Activated CD8-positive, alpha-beta memory T cell treated with anti-CD3 and anti-CD28 coated beads, Interleukin-2, amount 50 U/mL, for 4 hours (primary cell): ENCODE data around the gene SBK1.
"Not testable (repeated sequence)": the region's sequence is repeated elsewhere in the genome, so short reads cannot be mapped to it uniquely, and the experiment has no call there.

Experiments used
- DNase-seq: peaks from one replicate; pipeline ENCODE4 v3.0.0-alpha.2; 2020

SBK1 gene

DNA sequence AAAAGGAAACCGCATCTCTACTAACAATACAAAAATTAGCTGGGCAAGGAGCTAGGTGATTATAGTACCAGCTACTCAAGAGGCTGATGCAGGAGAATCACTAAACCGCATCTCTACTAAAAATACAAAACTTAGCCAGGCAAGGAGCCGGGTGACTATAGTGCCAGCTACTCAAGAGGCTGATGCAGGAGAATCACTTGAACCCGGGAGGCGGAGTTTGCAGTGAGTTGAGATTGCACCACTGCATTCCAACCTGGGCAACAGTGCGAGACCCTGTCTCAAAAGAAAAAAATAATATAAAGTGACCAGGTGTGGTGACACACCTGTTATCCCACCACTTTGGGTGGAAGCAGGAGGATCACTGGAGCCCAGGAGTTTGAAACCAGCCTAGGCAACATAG is 45.9 kb downstream of the SBK1 start:
- DNase-seq = not testable (repeated sequence)

DNA sequence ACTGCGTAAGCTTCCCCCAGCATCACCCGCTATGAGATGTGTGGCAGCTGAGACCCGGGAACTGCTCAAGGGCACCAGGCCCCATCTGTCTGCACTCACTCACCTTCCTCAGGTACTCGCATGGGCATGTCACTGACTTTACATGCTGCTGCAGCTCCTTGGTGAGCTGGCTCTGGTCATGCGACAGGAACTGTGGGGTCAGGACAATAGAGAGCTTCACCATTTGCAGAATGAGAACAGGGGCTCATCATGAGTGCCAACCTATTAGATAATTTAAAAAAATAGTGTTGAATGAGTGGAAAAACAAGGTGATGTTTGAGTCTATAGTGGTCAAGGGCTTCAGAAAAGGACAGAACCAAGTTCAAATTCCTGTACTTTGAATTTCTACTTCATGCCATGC is 70.3 kb downstream of the SBK1 start:
- DNase-seq = not testable (repeated sequence)

DNA sequence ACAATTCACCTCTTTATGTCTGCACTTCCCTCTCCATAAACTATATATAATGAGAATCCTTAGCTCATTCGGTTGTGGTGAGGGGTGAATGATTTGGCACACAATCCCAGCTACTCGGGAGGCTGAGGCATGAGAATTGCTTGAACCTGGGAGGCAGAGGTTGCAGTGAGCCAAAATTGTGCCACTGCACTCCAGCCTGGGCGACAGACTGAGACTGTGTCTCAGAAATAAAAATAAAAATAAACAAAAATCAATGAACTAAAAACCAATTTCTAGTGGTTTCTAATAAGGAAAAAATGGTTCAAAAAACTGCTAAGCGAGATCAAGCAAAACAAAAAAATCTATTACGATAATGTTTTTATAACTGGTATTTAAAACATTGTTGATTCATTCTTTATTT is 71.1 kb downstream of the SBK1 start, which contains the start of gene NPIPB6:
Gene NPIPB6, minus strand, starts transcription at position 101 of the 400 bp plus-strand sequence. CDS start 686 bp downstream, outside the sequence.
- not testable (repeated sequence) for DNase-seq

DNA sequence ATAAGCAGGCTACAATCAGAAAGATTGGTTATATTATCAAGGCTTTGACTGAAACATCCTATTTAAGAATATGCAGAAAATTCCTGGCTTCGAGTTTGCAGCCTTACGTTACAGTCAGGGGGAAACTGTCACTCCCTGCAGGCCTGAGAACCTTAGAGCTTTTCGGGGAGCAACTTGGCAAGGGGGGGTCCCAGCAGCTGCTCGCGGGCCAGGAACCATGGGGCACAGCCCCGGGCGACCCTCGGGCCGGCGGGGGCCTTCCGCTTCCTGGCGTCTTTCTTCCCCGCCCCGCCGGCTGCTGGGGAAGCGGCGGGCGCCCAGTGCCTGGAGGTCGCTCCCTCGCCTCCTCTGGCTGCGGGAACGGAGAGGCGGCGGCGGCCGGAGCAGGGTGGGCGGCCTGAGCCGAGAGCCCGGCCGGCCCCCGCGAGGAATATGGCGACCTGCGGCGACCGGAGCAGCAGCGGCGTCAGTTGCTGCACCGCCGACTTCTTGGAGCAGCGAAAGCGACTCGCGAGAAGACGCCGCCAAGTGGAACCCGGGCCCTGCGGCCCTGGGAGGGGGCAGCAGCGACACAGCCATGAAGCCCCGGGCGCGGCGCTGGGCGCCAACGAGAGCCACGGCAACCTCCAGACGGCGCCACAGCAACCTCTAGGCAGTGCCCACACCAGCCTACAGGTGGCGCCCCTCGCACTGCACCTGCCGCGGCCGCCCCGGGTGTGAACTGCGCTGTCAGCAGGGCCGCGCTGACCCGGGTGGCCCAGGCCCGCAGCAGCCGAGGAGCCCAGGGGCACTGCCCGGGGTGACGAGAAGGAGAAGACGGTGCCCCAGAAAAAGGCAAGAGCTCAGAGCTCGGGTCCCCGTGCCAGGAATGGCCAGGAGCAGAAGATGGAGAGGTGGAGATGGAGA is 72.2 kb downstream of the SBK1 start:
- DNase-seq = peak; percentile 17

DNA sequence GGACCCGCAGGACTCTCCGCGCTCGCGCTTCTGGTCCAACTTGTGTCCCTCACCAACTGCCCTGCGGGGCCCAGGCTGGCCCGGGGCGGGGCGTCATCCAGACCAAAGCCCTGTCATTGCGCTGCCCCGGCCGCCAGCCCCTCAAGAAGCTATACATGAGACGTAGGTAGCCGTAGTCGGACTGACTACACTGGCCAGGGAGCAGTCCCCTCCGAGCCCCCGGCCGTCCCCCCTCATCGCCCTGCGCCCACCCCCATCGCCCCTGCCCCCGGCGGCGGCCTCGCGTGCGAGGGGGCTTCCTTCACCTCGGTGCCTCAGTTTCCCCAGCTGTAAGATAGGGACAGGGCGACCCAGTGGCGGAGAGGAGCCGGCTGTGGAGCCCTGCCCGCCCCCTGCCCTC is 75.6 kb downstream of the SBK1 start:
- DNase-seq = not testable (repeated sequence)
